ENCODE data around the gene MBP. TPM values are rescaled to one million over a fixed set of nuclear protein-coding genes. Genes with fewer than 3 reads are reported as not detected.

The MBP gene
- total RNA-seq, 1 experiment from 2014 or later, result 47.4 TPM

- peak; percentile 86 for DNase-seq
Measured at GRCh38 chr18:77071711-77072292, 60.8 kb downstream of the MBP start.

GRCh38 chr18:77071061-77071460 lies 61.5 kb downstream of the MBP start:
- no TSS peak for BruUV-seq (replicated peaks)
- Histone ChIP-seq H3K9me3 (ENCODE audit: low read length) (no peaks in the 10 kb centered on the region), H3K27me3 (ENCODE audit: low read length) (no peaks in the 10 kb centered on the region), H4K20me1 (ENCODE audit: low read length) (no peaks in the 10 kb centered on the region), H3K4me1 (ENCODE audit: insufficient read depth, low read length) (peaks cover 74% of the 10 kb centered on the region), H3K9ac (ENCODE audit: low read length) (peak overlapping the region; percentile 90), H2AFZ (ENCODE audit: low read length) (no peak overlapping the region), H3K27ac (ENCODE audit: low read length) (peak overlapping the region; percentile 99), H3F3A (ENCODE audit: low read length, unreplicated experiment) (peaks cover 2% of the 10 kb centered on the region), H3K4me2 (ENCODE audit: low read length) (peak overlapping the region; percentile 47), H3K4me3 (ENCODE audit: low read length) (no peak overlapping the region), H3K79me2 (ENCODE audit: low read length) (peaks cover 57% of the 10 kb centered on the region), H3K36me3 (ENCODE audit: low read depth, low read length) (peaks cover 3% of the 10 kb centered on the region), H3K9me2 (replicated peaks; ENCODE audit: low read length) (no peaks in the 10 kb centered on the region)
- TF ChIP-seq CTCF (conservative IDR thresholded peaks at IDR 0.05; ENCODE audit: low read depth, low read length), result no peak
- no peak for TF ChIP-seq EZH2phosphoT487 (IDR thresholded peaks at IDR 0.05; ENCODE audit: borderline replicate concordance, low read length)
- no peak for TF ChIP-seq EZH2 (IDR thresholded peaks at IDR 0.05; ENCODE audit: low read length, unreplicated experiment)
- no peak for DNase-seq
- ChIA-PET POLR2A (ENCODE audit: unreplicated experiment) (no interaction called here), CTCF (no interaction called here)
- ATAC-seq, result no peak
- intact Hi-C loops (cut with micrococcal nuclease), result no loop called here

More at GRCh38 chr18:77071711-77072292, 60.8 kb downstream of the MBP start:
- CTCF ChIA-PET, result no interaction called here
- BruUV-seq (replicated peaks), result no TSS peak
- H3K79me2 ChIP-seq (ENCODE audit: low read length), result peaks cover 52% of the 10 kb centered on the region
- TF ChIP-seq EZH2phosphoT487 (IDR thresholded peaks at IDR 0.05; ENCODE audit: borderline replicate concordance, low read length), result no peak
- TF ChIP-seq EZH2 (IDR thresholded peaks at IDR 0.05; ENCODE audit: low read length, unreplicated experiment), result no peak
- TF ChIP-seq CTCF (conservative IDR thresholded peaks at IDR 0.05; ENCODE audit: low read depth, low read length), result no peak
- H3K4me3 ChIP-seq (ENCODE audit: low read length), result no peak overlapping the region
- peak overlapping the region; percentile 47 for H3K4me2 ChIP-seq (ENCODE audit: low read length)
- peak; percentile 28 for ATAC-seq
- H4K20me1 ChIP-seq (ENCODE audit: low read length), result no peaks in the 10 kb centered on the region
- no peaks in the 10 kb centered on the region for H3F3A ChIP-seq (ENCODE audit: low read length, unreplicated experiment)
- H3K9me2 ChIP-seq (replicated peaks; ENCODE audit: low read length), result no peaks in the 10 kb centered on the region
- POLR2A ChIA-PET (ENCODE audit: unreplicated experiment), result no interaction called here
- H2AFZ ChIP-seq (ENCODE audit: low read length), result no peak overlapping the region
- intact Hi-C loops (cut with micrococcal nuclease), result no loop called here
- H3K9ac ChIP-seq (ENCODE audit: low read length), result peak overlapping the region; percentile 90
- peaks cover 66% of the 10 kb centered on the region for H3K4me1 ChIP-seq (ENCODE audit: insufficient read depth, low read length)
- H3K27me3 ChIP-seq (ENCODE audit: low read length), result no peaks in the 10 kb centered on the region
- H3K27ac ChIP-seq (ENCODE audit: low read length), result peak overlapping the region; percentile 99
- H3K9me3 ChIP-seq (ENCODE audit: low read length), result no peaks in the 10 kb centered on the region
- peaks cover 3% of the 10 kb centered on the region; the same call in 1 of the 2 replicates for H3K36me3 ChIP-seq (ENCODE audit: low read depth, low read length)

GRCh38 chr18:77070627-77071026 lies 62.0 kb downstream of the MBP start:
- Histone ChIP-seq H3F3A (ENCODE audit: low read length, unreplicated experiment) (peaks cover 6% of the 10 kb centered on the region), H3K4me2 (ENCODE audit: low read length) (peak overlapping the region; percentile 47), H3K9me2 (replicated peaks; ENCODE audit: low read length) (no peaks in the 10 kb centered on the region), H3K79me2 (ENCODE audit: low read length) (peaks cover 57% of the 10 kb centered on the region), H3K4me3 (ENCODE audit: low read length) (no peak overlapping the region), H3K27me3 (ENCODE audit: low read length) (no peaks in the 10 kb centered on the region), H3K9me3 (ENCODE audit: low read length) (no peaks in the 10 kb centered on the region), H4K20me1 (ENCODE audit: low read length) (no peaks in the 10 kb centered on the region), H3K9ac (ENCODE audit: low read length) (peak overlapping the region; percentile 90), H3K27ac (ENCODE audit: low read length) (peak overlapping the region; percentile 99), H3K4me1 (ENCODE audit: insufficient read depth, low read length) (peaks cover 78% of the 10 kb centered on the region), H3K36me3 (ENCODE audit: low read depth, low read length) (peaks cover 3% of the 10 kb centered on the region), H2AFZ (ENCODE audit: low read length) (no peak overlapping the region)
- no peak for DNase-seq
- ChIA-PET CTCF (interaction anchor here (2.8 kb wide), 1 partner anchor 141 kb away, joined by 12 read pairs; no protein-coding TSS in a partner anchor), POLR2A (ENCODE audit: unreplicated experiment) (interaction anchor here (0.6 to 0.9 kb wide), 2 partner anchors 61 to 62 kb away, joined by 3 read pairs; partner anchors contain the start of gene MBP)
- no peak for ATAC-seq
- TF ChIP-seq CTCF (conservative IDR thresholded peaks at IDR 0.05; ENCODE audit: low read depth, low read length) (no peak), EZH2 (IDR thresholded peaks at IDR 0.05; ENCODE audit: low read length, unreplicated experiment) (no peak), EZH2phosphoT487 (IDR thresholded peaks at IDR 0.05; ENCODE audit: borderline replicate concordance, low read length) (no peak)
- no TSS peak for BruUV-seq (replicated peaks)
- intact Hi-C loops (cut with micrococcal nuclease), result no loop called here

Data from PC-3 (cell line).